ENCODE measurements around the gene FAR1.
"Not testable (repeated sequence)": the region's sequence is repeated elsewhere in the genome, so short reads cannot be mapped to it uniquely, and the experiment has no call there.

FAR1 gene

DNA sequence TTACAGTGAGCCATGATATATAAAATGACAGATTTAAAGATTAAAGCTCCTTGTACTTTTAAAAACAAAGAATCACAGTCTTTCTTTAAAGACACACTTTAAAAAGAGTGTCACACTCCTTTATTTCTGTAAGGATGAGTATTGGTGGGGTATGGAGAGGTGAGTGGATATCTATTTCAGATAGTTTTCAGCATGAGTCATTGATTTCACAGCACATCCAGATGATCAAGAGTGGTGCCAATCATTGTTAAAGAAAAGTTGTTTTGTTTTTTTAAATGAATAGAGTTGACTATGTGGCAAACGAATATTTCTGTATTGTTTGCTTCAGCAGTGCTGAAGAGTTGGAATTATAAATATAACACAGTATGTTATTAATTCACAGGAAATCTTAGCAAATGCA lies 52.5 kb downstream of the FAR1 start:
- no peak for DNase-seq

DNA sequence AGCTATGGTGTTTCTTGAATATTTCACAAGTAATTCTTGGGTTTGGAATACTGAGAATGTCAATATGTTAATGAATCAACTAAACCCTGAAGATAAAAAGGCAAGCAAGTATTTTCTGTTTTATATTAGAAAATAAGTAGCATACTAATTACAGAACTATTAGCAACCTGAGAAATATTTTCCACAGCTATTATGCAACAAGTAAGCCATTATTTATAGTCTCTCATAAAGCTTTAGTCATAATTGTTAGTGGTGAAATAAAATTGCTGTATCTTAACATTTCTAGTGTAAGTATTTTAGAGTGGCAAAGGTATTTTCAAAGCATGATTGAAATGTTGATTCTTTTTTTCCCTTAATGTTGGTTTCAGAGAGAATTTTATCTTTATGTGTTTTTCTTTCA lies 53.3 kb downstream of the FAR1 start:
- no peak for DNase-seq

DNA sequence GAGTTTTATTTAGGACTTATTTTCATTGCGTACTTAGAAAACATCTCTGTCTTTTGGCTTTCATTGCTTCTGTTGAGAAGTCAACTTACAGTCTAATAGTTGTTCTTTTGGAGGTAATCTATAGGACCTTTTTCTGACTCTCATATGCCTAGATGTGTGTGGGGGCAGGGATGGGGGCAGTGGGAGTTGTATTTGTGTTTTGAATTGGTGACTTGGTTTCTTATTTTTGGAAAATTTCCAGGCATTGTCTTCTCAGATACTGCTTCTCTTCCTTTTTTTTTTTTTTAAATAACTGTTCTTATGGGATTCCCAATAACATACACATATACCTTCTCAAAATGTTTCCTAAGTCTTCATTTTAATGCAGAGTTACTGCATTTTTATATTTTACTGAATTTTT lies 58.0 kb downstream of the FAR1 start:
- no peak for DNase-seq

DNA sequence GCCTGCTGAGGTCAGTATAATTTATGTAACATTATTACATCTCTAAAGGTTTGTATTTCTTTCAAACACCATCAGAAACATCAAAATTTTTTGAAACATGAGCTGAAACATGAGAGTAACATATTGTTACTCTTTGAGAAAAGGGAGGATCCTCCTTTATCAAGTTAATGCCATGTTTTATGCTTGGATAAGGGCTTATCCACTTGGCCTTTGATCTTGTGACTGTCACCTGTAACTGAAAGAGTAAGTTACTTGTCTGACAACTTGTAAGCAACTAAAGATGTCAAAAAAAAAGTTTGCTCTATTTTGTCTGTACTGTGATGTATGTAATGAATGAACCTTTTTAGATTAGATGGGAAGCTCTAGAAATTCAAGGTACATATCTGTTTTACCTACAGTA lies 59.6 kb downstream of the FAR1 start:
- no peak for DNase-seq

DNA sequence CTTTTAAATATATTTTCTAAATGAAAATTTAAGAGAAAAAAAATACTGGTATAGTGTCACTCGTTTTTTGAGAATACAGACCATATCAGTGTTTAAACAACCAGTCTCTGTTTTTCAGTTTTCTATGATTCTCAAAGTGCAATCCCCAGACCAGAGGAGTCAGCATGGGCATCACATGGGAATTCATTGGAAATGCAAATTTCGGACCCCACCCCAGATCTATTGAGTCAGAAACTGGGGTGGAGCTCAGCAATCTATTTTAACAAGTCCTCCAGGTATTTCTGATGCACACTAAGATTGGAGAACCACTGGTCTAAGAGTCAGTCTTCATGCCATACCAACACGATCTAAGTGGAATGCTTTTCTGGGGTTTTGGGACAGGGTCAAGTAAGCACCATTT lies 66.1 kb downstream of the FAR1 start:
- DNase-seq: no peak

DNA sequence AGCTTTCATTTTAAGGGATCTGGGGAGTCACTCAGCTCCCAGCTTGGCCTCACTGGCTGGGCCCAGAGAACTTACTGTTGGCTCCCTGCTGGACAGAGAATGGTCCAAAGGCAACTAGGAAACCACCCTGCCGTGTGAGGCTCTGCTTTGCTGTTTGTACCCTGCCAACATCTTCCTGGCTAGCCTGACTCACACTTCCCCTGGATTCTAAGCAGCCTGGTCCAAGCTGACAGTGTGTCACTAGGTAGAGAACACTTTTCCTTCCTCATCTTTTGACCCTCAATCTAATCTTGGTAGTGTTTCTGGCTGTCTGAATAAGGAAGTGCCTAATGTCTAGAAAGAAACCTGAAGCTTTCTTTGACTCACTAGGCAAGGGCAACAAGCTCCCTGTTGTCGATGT lies 76.7 kb downstream of the FAR1 start:
- no peak for DNase-seq

DNA sequence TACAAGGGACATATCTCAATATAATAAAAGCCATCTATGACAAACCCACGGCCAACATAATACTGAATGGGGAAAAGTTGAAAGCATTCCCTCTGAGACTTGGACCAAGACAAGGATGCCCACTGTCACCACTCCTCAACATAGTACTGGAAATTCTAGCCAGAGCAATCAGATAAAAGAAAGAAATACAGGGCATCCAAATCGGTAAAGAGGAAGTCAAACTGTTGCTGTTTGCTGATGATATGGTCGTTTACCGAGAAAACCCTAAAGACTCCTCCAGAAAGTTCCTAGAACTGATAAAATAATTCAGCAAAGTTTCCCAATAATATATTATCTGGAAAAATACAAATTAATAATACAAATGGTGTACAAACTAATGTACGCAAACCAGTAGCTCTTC lies 84.8 kb downstream of the FAR1 start:
- DNase-seq: not testable (repeated sequence)

DNA sequence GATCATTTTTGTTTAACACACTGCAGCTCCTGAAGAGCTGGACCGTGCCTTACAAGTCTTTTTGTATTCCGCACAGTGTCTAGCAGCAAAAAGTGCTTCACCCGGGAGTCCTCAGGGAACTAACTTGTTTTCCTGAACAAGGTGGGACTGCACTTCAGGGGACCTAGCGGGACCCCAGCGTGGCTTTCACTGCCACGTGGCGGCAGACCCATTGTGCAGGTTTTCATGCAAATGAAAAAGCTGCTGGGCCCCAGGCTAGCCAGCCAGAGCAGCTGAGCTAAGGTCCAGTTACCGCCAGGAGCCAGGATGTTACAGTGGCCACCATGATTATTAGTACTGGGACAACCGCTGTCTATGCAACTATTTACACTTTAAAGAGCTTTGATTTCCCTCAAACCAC lies 90.6 kb downstream of the FAR1 start:
- no peak for DNase-seq

DNA sequence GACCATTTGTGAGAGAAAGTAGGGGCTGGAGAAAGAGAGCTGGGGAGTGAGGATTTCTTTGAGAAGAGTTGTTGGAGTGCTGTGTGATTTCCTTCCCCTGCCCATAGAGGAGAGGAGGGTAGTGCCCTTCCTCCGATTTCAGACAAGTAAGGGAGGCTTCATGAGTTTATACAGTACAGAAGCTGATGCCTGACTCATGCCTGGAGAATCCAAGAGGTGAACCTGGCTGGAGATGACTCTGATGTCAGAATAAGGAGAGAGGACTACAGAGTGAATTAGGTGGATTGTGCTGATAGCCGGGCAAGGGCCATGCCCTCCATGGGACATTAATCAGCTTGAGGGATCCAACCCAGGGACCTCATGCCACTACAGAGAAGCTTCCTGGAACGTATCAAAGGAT lies 91.6 kb downstream of the FAR1 start:
- no peak for DNase-seq

DNA sequence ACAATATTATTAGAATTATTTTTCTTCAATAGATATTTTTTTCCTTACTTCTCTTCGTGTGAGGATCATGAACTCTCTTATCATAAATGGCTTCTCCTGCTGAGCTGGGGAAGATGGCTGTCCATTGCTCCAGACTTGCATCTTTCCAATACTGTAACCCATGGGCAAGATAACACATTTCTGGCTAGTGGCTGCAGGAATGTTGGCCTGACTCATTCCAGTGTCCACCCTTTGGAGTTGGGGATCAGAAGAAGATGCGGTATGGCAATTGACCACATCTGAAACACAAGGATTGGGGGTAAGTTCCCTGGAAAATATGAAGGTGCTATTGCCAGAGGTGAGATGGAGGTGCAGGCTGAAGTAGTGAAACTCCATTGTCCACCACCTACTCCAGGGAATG lies 92.8 kb downstream of the FAR1 start:
- no peak for DNase-seq

DNA sequence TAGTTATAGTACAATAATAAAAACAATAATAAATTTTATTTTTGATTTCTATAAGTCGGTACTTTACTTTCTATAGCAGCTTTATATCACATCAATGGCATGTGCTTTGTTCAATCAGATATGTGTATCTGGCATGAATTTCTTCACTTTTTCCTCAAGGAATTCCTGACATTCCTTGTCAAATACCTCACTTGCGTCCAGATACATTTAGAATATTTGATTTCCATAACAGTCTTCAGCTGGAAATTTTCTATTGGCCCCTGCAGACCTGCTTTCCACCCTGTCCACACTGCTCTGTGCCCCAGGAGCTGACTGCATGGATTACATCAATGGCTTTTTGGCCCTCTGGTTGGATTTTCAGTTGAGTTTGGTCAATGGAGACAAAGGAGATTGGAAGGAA lies 93.2 kb downstream of the FAR1 start:
- DNase-seq: no peak

DNA sequence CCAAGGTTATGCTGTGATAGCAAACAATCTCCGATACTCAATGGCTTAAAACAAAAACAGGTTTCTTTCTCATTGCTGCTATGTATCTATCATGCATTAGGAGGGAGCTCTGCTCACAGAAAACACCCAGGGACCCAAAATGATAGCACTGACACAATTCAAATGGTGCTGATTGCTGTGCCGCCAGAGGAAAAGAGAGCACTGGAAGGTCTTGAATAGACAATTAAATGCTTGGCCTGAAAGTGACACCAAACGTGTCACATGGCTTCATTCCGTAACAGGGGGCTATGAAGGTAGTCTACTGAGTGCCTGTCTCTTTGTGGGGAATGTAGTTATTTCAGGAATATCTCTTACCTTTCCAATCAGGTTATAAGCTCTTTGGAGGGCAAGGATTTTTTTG lies 94.2 kb downstream of the FAR1 start:
- DNase-seq: no peak

DNA sequence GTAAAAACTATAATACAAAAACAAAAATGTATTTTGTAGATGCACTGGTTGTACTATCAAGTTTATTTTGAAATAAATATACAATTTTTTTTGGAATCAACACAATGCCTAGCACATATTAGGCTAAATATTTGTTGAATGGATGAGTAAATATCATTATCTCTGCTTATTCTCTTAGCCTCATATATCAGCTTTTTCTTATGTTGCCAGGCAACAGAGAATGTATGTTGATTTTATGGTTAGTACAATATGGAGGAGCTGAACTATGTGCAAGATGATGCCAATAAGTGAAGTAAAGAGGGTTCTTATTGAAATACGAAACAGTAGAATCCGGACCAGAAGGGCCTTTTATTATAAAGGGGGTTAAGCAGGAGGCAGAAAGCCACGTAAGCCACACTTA lies 94.9 kb downstream of the FAR1 start:
- no peak for DNase-seq

DNA sequence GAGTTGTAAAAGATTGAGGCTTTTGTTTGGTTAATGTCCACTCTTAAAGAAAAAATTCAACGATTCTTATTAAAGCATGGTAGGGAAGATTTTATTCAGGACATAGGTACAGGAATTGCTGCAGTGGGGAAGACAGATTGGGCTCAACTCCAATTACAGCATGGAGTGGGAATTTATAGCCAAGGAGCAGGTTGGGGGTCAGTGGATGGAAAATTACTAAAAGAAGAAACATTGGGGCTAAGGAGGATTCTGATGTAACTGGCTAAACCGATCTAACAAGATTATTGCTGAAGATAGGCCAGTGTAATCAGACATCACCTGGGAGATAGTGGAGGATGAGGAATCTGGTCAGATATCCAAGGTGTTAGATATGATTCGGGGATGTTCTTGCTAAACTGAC lies 97.4 kb downstream of the FAR1 start:
- no peak for DNase-seq

DNA sequence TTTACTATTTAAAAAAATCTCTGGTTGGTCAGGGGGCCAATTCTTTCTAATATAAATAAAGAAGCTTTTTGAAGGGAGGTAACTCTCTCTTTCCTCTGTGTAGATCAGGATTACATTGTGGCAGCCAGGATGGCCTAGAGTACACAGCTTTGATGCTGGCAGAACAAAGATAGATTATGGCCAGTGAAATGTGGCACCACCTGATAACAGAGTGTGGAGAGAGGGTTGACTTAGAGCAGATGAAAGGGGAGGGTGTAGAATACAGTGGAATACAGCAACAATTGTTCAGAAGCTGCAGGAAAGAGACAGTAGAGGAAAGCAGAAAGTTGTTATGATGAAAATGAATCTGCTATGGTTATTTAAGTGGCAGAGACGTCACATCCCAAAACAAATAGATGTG lies 99.0 kb downstream of the FAR1 start:
- DNase-seq: no peak

DNA sequence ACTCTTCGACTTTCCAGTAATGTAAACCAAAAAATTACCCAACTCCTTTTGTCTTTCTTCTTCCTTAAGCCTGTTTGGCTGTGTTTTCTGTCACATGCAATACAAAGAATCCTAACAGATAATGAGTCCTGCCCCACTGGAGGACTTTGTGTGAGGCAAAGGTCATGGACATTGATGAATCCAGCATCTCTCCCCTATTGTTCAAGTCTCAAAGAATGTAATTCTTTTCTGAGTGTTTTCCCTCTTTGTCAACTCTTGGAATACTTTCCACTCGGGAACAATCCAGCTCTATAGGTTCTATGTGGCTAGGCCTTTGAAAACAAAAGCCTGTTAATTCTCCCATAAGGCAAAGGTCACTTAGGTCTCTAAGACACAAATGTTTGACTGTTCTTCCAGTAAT lies 100.7 kb downstream of the FAR1 start:
- no peak for DNase-seq

DNA sequence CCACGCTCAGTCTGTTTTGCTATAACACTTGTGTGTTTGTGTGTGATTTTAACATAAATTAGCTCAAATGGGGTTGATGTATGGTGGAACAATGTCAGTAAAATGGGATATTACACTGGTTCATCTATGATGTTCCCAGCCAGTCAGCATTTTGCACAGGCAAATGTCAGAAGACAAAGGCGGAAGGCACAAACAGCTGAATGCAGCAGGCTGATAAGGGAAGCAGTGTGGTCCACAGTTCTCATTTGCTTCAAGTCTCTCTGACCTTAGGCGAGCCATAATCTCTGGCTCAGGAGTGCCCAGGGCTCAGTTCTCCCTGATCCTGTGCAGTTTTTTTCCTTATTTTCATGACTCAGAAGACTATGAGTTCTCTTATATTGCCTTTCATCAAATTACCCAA lies 102.7 kb downstream of the FAR1 start:
- no peak for DNase-seq

DNA sequence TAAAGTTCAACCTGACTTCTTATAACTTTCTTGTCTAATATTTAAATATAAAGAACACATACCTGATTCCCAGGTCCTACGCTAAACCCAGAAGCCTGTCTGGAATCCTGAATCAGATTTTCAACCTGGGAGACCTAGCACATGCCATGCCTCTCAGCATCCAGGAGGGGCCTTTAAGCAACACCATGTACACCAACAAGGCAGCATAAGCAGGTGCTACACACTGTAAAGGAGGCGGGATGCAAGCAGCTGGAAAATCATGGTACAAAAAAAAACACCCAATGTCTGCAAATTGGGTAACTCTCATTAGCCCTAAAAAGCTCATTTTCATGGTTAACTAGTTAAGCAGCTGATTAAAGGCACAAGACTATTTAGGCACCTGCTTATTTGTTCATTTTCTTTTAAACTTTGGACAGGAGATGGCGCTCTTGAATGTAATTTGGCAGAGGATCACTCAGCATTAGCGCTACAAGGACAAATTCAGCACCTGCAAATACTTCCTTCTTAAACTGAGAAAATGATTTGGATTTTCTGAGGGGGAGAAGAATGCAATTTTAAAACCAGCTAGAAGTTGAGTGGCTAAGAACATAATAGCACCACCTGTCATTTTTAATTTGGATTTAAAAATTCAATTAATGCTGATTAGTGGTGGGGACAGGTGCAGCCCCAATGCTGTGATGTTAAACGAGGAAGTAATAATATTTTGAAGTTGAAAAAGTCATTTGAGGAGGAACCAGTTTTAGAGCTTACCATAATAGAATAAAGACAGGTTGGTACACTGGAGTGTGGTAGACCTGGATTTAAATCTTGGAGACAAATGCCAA lies 104.0 kb downstream of the FAR1 start:
- peak; percentile 75 for DNase-seq

DNA sequence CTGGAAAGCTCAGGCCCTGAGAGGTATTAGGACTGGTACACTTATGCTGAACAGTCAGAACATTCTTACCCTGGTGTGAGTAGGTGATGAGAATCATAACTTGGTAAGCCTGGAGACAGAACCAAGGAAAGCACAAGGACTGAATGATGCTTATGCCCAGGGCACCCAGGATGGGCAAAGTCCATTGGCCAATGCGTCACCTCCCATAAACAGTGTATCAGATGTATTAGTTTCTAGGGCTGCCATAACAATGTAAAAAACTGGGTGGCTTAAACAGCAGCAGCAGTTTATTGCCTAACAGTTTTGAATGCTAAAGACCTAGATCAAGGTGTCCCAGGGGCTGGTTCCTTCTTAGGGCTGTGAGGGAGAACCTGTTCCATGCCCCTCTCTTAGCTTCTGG lies 107.0 kb downstream of the FAR1 start:
- DNase-seq: no peak

DNA sequence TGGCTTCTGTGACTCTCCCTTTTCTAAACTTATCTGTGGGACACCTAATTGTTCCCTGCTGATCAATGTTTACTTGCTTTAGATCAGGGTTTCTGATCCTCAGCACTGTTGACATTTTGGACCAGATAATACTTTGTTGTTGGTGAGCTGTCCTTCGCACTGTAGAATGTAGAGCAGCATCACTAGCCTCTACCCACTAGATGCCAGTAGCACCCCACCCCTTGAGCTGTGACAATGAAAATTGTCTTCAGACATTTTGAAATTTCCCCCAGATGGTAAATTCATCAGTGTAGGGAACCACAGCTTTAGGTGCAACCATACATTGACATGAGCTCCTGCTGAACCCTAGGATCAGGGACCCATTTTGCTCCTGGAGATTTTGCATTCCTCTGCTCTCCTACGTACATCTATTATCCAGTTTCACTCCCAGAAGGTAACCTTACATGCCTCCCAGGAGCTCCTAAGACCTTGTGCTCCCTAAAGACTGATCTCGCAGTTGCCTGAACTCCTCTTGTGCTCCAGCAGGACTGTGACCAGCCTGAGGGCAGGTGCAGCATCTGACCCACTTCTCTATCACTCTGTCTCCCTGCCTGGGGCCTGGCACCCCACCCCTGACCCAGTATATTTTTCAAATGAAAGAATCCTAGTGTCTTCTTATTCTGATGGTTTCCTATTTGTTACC lies 107.8 kb downstream of the FAR1 start:
- DNase-seq: peak; percentile 27

DNA sequence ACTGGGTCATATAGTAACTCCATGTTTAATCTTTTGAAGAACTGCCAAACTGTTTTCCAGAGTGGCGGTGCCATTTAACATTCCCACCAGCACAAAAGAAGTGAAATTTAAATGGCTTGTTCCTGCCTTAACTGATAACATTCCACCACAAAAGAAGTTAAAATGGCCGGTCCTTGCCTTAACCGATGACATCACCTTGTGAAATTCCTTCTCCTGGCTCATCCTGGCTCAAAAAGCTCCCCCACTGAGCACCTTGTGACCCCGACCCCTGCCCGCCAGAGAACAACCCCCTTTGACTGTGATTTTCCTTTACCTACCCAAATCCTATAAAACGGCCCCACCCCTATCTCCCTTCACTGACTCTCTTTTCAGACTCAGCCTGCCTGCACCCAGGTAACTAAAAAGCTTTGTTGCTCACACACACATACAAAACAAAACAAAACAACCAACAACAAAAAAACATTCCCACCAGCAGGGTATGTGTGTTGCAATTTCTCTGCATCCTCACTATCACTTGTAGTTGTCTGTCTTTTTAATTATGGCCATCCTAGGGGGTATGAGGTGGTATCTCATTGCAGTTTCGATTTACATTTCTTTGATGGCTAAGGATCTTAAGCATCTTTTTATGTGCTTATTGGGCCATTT lies 109.0 kb downstream of the FAR1 start:
- no peak for DNase-seq

DNA sequence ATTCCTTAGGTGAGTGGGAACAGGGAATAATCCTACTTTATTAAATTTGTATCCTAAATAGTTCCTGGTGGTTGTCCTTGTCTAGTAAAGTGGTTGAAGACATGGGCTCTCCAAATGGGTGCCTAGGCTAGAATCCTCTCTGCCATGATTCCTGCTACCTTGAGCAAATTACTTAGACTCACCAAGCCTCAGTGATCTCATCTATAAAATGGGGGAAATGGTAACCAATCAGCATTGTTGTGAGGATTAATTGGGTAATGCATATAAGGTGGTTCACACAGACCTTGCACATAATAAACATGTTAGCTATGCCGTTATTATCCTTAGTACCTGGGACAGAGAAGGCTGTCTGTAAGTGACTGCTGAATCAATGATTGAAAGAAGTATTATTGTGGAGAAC lies 109.9 kb downstream of the FAR1 start:
- no peak for DNase-seq

DNA sequence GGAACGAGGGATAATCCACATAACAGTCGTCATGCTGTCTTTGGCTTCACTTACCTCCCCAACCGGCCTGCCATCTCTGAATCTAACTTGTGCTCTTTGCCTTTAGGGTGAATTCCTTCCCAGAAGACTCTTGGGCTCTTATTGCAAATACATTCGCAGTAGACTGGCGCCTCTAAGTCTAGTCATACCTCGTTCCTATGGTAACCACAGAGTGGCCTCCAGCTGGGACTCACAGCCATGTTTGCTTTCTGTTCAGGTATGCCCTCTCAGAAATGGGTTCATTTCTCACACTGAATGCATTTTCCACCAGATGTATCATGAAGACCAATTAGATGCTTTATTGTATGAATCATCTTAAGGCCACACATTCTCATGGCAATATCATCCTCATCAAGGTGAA lies 112.7 kb downstream of the FAR1 start:
- DNase-seq: no peak

Measured in CD4-positive, alpha-beta T cell treated with Interleukin-4 for 4 hours (primary cell).